A673 (cell line): Measurements from ENCODE around the gene ERGIC1. TPM values are rescaled to one million over a fixed set of nuclear protein-coding genes. Genes with fewer than 3 reads are reported as not detected.

Experiments used
- Bru-seq: library from RNA; stranded (reverse); fragments of 400-500 nt; gene quantifications from one replicate; lab custom pipeline; 2021; lab: Mats Ljungman, UMichigan
- BruChase-seq, 2 experiments: library from RNA; stranded (reverse); fragments of 400-500 nt; gene quantifications; one replicate each; lab custom pipeline; 2021; lab: Mats Ljungman, UMichigan
- BruUV-seq: library from RNA; stranded (reverse); fragments of 400-500 nt; replicated peaks from 2 replicates; lab custom pipeline; 2021; lab: Mats Ljungman, UMichigan
- CTCF ChIA-PET: fragments of 300-600 bp; sonication (Branson Sonifier 250); formaldehyde crosslinking; loops from one replicate; lab custom pipeline; 2022; ENCODE audit warnings: antibody characterized with exemption; lab: Charles Lee
- POLR2A ChIA-PET: fragments of 300-600 bp; sonication (Branson Sonifier 250); formaldehyde crosslinking; loops from one replicate; lab custom pipeline; 2022; ENCODE audit warnings: antibody characterized with exemption; ENCODE audit not compliant: low non-redundant PET; lab: Charles Lee
- DNase-seq: peaks from one replicate; pipeline ENCODE4 v3.0.0-alpha.2; 2015; ENCODE audit warnings: low spot score
- H3K27ac ChIP-seq: fragments of 200-600 bp; sonication (generic); 2 replicates; pipeline ENCODE4 v1.5.1; 2016; ENCODE audit warnings: mixed run types, low read depth, mild to moderate bottlenecking, mixed read lengths, antibody characterized with exemption, low read length; ENCODE audit not compliant: poor library complexity, severe bottlenecking
- H3K27me3 ChIP-seq: fragments of 200-600 bp; sonication (generic); replicated peaks from 2 replicates; pipeline ENCODE4 v1.6.1; 2017; ENCODE audit warnings: mixed run types, low read depth, mild to moderate bottlenecking, mixed read lengths, antibody characterized with exemption, low read length; ENCODE audit not compliant: insufficient read depth, poor library complexity
- H3K36me3 ChIP-seq: fragments of 200-600 bp; sonication (generic); 2 replicates; pipeline ENCODE4 v1.6.1; 2016; ENCODE audit warnings: mixed run types, mild to moderate bottlenecking, mixed read lengths, antibody characterized with exemption, low read length; ENCODE audit not compliant: insufficient read depth, poor library complexity, severe bottlenecking
- H3K4me1 ChIP-seq: fragments of 200-600 bp; sonication (generic); 2 replicates; pipeline ENCODE4 v1.6.1; 2017; ENCODE audit warnings: mixed run types, mild to moderate bottlenecking, mixed read lengths, antibody characterized with exemption, low read length; ENCODE audit not compliant: insufficient read depth, poor library complexity, severe bottlenecking
- H3K4me3 ChIP-seq: fragments of 200-600 bp; sonication (generic); 2 replicates; pipeline ENCODE4 v1.5.1; 2016; ENCODE audit warnings: low read depth, mixed run types, mild to moderate bottlenecking, mixed read lengths, low read length; ENCODE audit not compliant: poor library complexity, severe bottlenecking
- H3K9me3 ChIP-seq: fragments of 200-600 bp; sonication (generic); 2 replicates; pipeline ENCODE4 v1.6.1; 2016; ENCODE audit warnings: mixed run types, low read depth, mild to moderate bottlenecking, mixed read lengths, antibody characterized with exemption, low read length; ENCODE audit not compliant: poor library complexity, severe bottlenecking
- CTCF ChIP-seq: fragments of 300-800, 200-600 bp; sonication (generic); conservative IDR thresholded peaks from 2 replicates; pipeline ENCODE4 v1.5.1; 2017; ENCODE audit warnings: low read depth, mild to moderate bottlenecking, antibody characterized with exemption, low read length, moderate library complexity, mixed read lengths
- EZH2 ChIP-seq: fragments of 200-600 bp; sonication (generic); IDR thresholded peaks from 2 replicates; pipeline ENCODE4 v1.6.1; 2017; ENCODE audit warnings: borderline replicate concordance, low read depth, mild to moderate bottlenecking, mixed read lengths, antibody characterized with exemption, low read length; ENCODE audit not compliant: poor library complexity, severe bottlenecking
- intact Hi-C: fragments of 100-400 bp; cut with micrococcal nuclease; formaldehyde crosslinking; loops from one replicate; pipeline ENCODE4 v1.10.0; 2022; ENCODE audit not compliant: unreplicated experiment
- long read RNA-seq: library from polyadenylated mRNA; stranded (forward); transcript quantifications from one replicate; pipeline ENCODE4 v2.0.0, GENCODE V29; 2022
- total RNA-seq: library from RNA; stranded (reverse); gene quantifications from 2 replicates; pipeline ENCODE4 v1.2.3, GENCODE V29; 2021

Gene ERGIC1, protein sequence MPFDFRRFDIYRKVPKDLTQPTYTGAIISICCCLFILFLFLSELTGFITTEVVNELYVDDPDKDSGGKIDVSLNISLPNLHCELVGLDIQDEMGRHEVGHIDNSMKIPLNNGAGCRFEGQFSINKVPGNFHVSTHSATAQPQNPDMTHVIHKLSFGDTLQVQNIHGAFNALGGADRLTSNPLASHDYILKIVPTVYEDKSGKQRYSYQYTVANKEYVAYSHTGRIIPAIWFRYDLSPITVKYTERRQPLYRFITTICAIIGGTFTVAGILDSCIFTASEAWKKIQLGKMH
- total RNA-seq (44.2 and 48.7 TPM in 2 replicates), Bru-seq, nascent RNA (percentile 57 among the genes with signal in this experiment), BruChase-seq, experiment 1, labeled RNA remaining after a 2-hour chase (percentile 57 among the genes with signal in this experiment), BruChase-seq, experiment 2, labeled RNA remaining after a 6-hour chase (percentile 63 among the genes with signal in this experiment)
- long read RNA-seq, transcript ERGIC1-202 (10 exons, 2,881 nt) = major isoform, 19 of 40 reads
- long read RNA-seq, partial matches to known transcripts = 3 of 40 reads
- long read RNA-seq, other reads (novel, unspliced or antisense) = 18 of 40 reads

- Histone ChIP-seq H3K36me3 (no peaks in the 10 kb centered on the region), H3K27ac (peak within 1 kb of the TSS; percentile 65), H3K4me1 (no peaks in the 10 kb centered on the region), H3K4me3 (peak within 1 kb of the TSS; percentile 75), H3K27me3 (no peaks in the 10 kb centered on the region), H3K9me3 (no peaks in the 10 kb centered on the region)
- peak; percentile 68 for DNase-seq
- no TSS peak for BruUV-seq
- ChIA-PET CTCF (no interaction called here), POLR2A (no interaction called here)
- intact Hi-C loops = no loop called here
- TF ChIP-seq CTCF = no peak
- no peak for TF ChIP-seq EZH2
Observed at GRCh38 chr5:172833686-172834414, at the start of gene ERGIC1. Gene ERGIC1, plus strand, starts transcription at chr5:172834251. Its CDS starts 163 bp downstream, at chr5:172834414.

DNA sequence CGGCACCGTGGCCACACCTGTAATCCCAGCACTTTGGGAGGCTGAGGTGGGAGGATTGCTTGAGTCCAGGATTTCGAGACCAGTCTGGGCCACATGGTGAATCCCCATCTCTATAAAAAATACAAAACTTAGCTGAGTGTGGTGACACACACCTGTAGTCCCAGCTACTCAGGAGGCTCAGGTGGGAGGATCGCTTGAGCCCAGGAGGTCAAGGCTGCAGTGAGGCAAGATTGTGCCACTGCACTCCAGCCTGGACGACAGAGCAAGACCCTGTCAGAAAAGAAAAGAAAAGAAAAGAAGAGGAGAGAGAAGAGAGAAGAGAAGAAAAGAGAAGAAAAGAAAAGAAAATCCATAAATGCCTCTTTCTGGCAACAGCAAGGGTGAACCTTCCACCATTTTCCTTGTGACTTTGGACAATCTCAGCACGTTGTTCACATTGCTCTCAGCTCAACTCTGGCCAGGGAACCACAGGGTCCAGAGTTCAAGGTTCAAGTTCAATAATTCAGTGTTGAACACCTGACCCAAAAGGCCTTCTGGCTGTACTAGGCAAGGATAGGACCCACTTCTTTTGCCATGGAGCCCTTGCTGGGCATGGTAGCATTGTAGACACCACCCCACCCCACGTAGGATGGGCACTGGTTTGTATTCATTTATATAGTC is 48.5 kb upstream of the ERGIC1 start:
- CTCF ChIA-PET = no interaction called here
- Histone ChIP-seq H3K27ac (no peak overlapping the region), H3K9me3 (no peaks in the 10 kb centered on the region), H3K4me3 (no peak overlapping the region), H3K27me3 (no peaks in the 10 kb centered on the region), H3K4me1 (no peaks in the 10 kb centered on the region), H3K36me3 (no peaks in the 10 kb centered on the region)
- TF ChIP-seq EZH2 (no peak), CTCF (no peak)
- no TSS peak for BruUV-seq
- DNase-seq = no peak
- intact Hi-C loops = no loop called here
- POLR2A ChIA-PET = no interaction called here
